Activated CD4-positive, CD25-positive, alpha-beta regulatory T cell treated with anti-CD3 and anti-CD28 coated beads, Interleukin-2, amount 50 U/mL, for 16 hours (primary cell): ENCODE measurements around the gene R3HDM1.
A peak's percentile ranks its signal among the peaks of the same experiment; 100 is the strongest.
"Not testable (repeated sequence)": the region's sequence is repeated elsewhere in the genome, so short reads cannot be mapped to it uniquely, and the experiment has no call there.

ENCODE experiments used
- DNase-seq: peaks from one replicate; pipeline ENCODE4 v3.0.0-alpha.2; 2020; ENCODE audit warnings: low read depth, low spot score

Gene R3HDM1

DNA sequence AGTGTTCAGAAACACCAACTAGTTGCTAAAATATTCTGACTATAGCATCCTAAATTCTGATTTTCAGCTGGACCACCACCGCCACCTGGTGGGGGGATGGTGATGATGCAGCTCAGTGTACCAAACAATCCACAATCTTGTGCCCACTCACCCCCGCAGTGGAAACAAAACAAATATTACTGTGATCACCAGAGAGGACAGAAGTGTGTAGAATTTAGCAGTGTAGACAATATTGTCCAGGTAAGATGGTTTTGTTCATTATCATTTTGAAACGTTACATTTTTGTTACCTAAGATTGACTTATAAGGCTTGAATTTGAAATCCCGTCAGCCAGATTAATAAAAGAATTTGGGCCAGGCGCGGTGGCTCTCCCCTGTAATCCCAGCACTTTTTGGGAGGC lies 178.7 kb downstream of the R3HDM1 start:
- peak; percentile 48 for DNase-seq

DNA sequence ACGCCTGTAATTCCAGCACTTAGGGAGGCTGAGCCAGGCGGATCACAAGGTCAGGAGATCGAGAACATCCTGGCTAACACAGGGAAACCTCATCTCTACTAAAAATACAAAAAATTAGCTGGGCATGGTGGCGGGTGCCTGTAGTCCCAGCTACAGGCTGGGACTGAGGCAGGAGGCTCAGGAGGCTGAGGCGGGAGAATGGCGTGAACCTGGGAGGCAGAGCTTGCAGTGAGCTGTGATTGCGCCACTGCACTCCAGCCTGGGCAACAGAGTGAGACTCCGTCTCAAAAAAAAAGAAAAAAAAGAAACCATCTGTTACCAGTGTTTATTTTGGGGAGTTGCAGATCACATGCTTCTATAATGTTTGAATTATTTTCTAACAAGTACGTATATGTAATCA lies 183.8 kb downstream of the R3HDM1 start:
- DNase-seq, result not testable (repeated sequence)

DNA sequence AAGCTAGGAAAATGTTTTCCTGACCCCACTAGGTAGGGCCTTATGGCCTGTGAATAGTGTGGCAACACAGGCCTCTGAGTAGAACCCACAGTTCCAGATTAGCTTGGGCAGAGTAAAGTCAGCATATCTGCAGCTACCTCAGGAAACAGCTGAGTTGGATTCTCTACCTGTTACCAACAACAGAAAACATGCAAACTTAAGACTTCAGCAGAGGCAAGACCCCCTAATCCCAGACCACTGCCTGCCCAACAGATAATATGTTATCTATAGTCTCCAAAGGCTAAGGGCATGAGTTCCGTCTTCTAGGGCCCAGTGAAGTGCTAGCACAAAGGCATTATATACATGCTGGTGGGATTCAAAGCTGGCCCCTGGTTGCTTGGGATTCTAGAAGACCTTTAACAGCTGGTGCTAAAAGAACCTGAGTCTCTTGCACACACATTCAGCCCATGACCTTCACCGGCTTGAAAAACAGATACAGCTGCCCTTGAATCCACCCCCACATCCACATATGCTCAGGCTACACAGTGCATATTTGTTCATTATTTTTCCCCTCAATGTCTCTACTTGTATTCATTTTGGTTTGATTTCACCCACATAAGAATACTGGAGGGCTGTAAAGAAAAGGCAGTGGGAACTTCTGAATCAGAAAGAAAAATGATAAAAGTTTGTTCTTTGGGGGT lies 196.9 kb downstream of the R3HDM1 start:
- no peak for DNase-seq

DNA sequence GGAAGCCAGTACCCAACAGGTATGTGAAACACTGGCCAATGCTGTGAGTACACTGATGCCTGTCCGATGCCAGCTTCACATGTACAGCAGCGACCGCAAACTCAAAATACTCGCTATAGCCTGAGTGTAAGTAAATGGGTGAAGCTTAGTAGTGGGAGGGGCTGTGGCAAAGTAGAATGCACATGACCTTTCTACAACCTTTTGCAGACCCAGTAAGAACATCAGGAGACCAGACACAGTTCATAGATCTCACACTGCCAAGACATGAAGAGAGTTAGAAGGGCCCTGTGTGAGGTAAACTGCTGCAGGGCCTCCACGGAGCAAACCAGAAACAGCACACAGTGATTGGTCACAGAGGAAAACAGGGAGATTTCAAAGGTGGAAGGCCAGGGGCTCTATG lies 201.3 kb downstream of the R3HDM1 start:
- DNase-seq, result no peak

DNA sequence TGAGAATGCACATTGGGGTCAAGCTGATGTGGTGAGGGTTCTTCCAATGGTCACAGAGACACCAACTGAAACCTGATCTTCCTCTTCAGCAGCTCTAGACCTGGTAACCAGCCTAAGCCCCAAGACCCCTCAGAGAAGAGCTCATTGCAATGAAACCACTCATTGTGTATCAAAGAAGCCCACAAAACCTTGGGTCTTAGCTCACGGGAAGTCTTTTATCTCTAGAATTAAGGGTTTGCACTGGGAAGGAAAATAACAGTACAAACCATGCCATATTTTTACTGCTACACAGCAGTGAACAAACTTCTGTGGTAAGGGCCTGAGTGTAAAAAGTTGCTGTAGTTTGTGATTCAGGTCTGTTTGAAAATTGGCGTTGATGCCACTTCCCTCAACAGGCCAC lies 201.8 kb downstream of the R3HDM1 start:
- DNase-seq, result no peak

DNA sequence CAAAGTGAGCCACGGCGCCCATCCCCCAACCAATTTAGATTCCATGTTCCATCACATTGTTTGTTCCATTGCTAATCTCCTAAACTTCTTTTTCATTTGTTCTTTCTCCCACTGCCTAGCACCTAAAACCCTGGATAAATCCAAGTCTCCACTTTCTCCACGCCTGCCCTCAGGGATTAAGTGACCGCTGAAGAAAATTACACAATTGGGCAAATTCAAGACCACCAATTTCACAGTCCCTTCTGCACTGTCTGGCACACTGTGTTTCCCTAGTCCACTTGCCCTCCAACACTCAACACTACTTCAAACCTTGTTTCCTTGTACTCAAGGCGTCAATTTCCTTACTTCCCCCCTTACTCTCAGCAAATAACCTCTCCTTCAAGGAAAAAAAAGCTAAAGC lies 205.3 kb downstream of the R3HDM1 start:
- no peak for DNase-seq

DNA sequence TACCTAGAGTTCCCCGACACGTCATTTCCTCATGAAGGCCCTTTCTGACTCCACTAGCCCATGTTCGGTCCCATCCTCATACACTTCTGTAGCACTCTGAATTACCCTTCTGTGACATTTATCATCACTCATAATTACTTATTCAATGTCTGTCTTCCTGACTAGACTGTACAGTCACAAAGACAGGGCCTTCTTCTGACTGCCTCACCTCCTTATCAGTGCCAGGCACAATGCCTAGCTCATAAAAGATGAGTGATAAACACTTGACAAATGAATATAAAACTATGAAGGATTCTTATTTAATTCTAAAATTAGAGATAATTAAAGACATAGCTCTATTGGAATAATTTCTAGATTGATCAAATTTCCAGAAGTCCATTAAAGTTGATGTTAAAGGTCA lies 208.9 kb downstream of the R3HDM1 start:
- DNase-seq, result no peak

DNA sequence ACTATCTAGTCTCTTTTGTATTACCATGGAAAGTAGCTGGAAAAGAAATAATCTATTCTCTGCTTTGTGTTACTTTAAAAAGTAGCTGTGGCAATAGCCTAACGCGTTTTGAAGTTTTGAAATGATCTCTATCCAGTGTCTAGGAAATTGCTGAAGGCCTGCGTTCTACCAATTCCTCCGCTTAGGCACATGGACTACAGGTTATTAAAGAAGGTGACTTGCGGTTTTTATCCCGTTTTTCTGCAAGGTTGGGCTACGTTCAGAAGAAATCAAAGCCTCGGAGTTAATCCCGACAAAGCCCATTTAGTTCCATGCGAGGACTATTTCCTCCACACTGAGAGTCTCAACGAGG lies 209.7 kb downstream of the R3HDM1 start:
- no peak for DNase-seq

DNA sequence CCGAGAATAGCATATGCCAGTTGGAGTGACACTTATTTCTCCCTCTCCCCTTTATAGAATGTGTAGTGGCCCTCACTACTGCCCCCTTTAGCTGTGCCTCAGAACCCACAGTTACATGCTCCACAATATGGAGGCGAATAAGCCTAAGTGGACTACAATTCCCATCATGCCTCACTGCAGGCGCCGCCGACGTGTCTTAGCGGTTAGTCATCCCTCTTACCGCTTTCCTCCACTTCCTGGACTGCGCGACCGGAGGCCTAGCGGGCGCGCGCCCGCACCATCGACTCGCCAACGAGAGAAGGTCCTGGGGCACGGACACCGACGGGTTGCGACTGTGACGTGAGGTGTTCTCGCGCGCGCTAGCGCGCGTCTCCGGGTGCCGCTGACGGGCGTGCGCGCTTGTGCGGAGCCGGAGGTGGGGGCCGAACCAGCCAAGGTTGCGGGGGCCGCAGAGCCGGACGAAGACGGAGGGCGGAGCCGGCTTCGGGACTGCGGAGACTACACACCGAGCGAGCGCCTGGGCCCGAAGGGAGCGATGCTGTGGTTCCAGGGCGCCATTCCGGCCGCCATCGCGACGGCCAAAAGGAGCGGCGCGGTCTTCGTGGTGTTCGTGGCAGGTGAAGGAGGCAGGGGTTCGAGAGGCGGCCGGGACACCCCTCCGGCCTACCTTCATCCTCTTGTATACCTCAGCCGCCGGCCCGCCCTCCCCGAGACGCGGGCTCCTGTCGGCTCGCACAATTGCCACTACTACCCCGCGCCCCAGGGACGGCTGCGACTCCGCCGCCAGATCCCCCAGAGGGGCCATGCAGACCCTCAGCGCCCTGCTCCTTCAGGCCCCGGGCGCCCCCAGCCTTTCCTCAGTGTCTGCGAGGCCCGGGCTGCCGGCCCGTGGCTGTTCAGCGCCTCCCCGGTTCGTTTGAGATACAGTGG lies 210.4 kb downstream of the R3HDM1 start, which contains the start of gene UBXN4:
UBXN4 (plus strand) TSS at position 461 of the 930 bp plus-strand sequence; CDS start at position 536, 75 bp downstream.
- DNase-seq, result peak; percentile 93

DNA sequence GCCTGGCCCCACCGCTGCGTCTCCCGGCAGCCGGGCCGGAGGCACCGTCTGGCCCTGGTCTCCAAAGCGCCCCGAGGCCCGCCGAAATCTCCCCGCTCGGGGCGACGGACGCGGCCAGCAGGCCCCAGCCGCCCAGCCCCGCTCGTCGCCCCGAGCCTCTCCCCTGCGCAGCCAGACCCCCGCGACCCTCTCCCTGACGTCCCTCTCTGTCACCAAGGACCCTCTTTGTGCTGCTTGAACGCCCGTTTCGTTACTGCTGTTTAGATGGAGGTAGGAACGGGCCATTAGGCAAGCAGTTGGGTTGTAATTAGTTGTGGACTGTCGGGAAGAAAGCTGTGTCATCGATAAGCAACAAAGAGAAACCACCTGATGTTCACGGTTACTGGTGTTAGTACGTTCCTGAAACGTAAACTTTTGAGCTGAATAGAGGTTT lies 211.1 kb downstream of the R3HDM1 start:
- peak; percentile 17 for DNase-seq

DNA sequence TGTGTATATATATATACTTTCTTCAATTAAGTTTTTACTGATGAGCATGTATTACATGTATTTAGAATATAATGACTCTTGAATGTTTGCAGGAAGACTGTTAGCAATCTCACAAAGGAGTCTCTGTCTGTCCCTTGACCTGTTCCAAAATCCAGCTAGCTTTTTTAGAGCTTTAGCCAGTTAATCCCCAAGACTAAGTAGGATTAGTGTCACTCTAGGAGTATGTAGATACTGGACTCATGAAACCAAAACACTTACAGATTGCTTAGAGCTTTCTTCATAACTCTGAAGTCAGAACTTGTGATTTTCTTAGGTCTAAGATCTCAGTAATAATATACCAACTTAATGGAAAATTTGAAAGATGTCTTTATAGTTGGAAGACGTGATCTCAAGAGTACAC lies 212.6 kb downstream of the R3HDM1 start:
- no peak for DNase-seq

DNA sequence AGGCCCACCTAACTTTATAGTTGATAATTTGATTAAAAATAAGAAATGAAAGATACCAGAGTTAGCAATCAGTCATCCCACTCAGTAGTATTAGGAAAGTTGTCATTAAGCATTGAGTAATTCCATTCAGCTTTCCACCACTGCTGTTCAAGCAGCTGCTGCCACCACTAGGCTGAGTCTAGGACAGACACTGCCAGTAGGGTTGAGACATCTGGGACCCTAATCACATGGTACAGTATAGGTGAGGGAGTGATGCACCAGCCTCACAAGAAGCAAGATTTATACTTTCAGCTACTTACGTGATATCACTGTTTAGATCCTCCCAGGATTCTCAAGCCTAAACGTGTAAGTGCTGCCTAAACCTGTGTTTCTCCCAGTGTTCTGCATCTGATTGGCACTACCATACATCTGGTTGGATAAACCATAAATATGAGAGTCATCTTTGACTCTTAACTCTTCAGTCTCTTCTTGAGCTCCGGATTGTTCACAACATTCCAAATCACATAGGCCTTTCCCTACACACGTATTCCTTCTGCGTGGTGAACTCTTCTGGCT lies 213.6 kb downstream of the R3HDM1 start:
- DNase-seq, result no peak

DNA sequence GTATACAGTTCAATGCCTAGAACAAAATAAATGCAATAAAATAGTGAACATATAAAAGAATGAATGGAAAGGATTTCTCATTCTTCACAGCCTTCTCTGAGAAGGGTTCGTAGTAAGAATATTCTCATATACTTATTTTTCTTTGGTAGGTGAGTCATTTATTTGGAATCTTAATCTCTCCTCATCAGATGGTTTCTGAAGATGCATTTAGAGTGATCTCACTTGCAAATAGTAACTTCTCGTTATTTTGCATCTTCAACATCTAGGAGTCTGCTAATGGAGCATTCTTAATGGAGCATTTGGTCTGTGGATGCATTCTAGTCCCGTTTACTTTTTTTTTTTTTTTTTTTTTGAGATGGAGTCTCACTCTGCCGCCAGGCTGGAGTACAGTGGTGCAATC lies 214.3 kb downstream of the R3HDM1 start:
- DNase-seq, result no peak

DNA sequence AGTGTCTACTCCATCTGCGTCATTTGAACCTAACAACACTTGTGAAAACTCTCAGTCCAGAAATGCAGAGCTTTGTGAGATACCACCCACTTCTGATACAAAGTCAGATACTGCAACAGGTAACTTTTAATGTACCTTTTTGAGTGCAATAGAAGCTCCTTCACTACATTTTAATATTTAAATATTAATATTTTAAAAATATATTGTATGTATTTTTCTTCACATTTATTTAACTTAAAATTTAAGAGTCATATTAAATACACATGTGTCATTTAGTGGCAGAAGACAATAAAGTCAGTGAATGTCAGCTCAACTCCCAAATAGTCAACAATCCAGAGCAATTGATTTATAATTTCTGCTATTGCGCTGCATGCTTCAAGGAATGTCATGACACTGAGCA lies 224.3 kb downstream of the R3HDM1 start:
- no peak for DNase-seq

DNA sequence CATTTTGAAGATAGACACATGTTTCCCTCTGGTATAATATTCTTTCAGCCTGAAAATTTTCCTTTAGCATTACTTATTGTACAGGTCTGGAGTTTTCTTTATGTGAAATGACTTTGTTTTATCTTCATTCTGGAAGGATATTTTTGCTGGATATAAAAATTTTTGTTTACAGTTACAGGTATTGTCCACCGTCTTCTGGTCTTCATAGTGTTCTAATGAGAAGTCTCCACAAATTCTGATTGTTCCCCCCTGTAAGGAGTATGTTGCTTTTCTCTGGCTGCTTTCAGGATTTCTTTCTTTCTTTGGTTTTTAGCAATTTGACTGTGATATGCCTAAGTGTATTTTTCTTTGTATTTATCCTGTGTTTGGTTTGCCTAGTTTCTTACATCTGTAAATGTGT lies 225.4 kb downstream of the R3HDM1 start:
- no peak for DNase-seq

DNA sequence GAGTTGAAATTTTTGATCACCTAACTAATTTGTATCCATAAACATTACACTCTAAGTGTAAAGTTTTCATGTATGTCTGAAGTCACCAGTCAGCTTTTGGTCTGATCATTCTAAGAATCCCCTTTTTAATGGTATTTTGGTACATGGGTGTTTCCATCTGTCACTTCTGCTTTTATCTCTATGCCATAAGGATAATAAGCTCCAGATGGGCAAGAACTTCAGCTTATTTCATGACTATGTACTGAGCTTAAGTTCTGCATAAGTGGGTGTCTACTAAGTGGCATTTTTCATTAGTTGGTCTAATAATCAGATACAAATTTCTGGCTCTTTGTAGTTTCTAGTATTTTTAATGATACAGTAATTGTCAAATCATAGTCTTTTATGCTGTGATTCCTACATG lies 230.7 kb downstream of the R3HDM1 start:
- DNase-seq, result no peak

DNA sequence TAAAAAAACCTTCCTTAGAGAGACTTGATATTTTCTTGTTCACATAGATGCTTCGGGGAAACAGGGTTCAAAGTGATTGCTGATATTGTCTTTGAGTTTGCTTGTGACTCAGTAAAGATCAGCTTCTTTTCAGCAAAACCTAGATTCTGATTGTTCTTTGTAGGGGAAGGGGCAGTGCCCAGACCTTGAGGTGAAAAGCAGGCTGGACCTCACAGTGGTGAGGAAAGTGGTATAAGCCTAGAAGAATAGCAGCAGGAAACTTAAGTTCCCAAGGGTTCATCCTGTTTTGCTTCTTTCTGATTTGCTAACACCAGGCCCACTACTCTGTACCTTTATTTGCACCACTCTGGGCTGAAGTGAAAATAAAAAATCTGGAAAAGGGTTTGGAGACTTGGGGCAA lies 231.2 kb downstream of the R3HDM1 start:
- no peak for DNase-seq

DNA sequence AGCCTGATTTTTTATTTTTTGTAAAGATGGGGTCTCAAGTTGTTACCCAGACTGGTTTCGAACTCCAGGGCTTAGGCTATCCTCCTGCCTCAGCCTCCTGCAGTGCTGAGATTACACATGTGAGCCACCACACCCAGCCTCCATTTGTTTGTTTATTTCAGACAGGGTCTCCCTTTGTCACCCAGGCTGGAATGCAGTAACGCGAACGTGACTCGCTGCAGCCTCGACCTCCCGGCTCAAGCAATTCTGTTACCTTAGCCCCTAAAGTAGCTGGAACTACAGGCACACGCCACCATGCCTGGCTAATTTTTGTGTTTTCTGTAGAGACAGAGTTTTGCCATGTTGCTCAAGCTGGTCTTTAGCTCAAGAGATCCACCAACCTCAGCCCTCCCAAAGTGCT lies 237.6 kb downstream of the R3HDM1 start:
- no peak for DNase-seq

DNA sequence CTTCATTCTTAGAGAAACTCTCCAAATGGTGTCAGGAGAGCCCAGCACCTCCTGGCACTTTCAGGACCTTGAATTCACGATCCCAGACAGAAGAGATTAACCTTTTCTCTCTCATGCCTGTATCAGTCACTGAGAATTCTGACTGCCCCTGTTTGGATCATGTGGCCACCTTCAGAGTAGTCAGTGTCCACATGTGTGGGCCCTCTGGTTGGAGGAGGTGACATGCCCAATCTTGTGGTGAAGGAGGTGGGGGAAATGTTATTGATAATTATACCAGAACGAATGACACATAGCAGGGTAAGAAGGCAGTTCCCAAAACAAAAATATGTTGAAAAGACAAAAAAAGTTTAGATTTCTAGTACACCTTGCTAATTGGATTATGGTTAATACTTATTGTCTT lies 242.0 kb downstream of the R3HDM1 start:
- DNase-seq, result no peak

DNA sequence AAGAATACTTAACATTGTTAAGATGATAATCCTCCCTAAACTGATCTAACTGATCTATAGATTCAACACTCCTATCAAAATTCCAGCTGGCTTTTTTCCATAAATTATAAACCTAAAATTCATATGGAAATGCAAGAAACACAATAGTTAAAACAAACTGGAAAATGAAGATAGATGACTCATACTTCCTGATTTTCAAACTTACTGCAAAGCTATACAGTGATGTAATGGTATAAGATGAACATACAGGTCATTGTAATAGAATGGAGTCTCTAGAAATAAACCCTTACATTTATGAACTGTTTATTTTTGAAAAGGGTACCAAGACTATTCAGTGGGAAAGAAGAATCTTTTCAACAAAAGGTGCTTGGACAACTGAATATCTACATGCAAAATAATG lies 242.6 kb downstream of the R3HDM1 start:
- DNase-seq, result no peak
